GM12878 (cell line): ENCODE results near the gene MBD6.
"Not testable (repeated sequence)": the region's sequence is repeated elsewhere in the genome, so short reads cannot be mapped to it uniquely, and the experiment has no call there.

Experiments
- CEBPB ChIP-seq, 2 experiments: fragments of 150-350 bp in 1 of 2; IDR thresholded peaks; 2 replicates each; pipeline ENCODE4 v1.6.1; 2012 to 2014; ENCODE audit warnings: low read depth in 2 of 2, low read length in 2 of 2, borderline replicate concordance in 1 of 2, inconsistent platforms in 1 of 2
- EZH2 ChIP-seq: IDR thresholded peaks from 2 replicates; pipeline ENCODE4 v1.6.1; 2012; ENCODE audit warnings: low read depth, mild to moderate bottlenecking, control low read depth, inconsistent platforms, low read length, borderline replicate concordance; ENCODE audit not compliant: control insufficient read depth
- JUND ChIP-seq: IDR thresholded peaks from 2 replicates; pipeline ENCODE4 v1.6.1; 2012; ENCODE audit warnings: low read depth, mild to moderate bottlenecking, low read length, improper control_type of control experiment, moderate library complexity
- NBN ChIP-seq: fragments of 450-650 bp; IDR thresholded peaks from 2 replicates; pipeline ENCODE4 v1.6.1; 2016
- NFYB ChIP-seq: IDR thresholded peaks from 2 replicates; pipeline ENCODE4 v1.6.1; 2011; ENCODE audit warnings: low read depth, mild to moderate bottlenecking, low read length, improper control_type of control experiment, moderate library complexity; ENCODE audit not compliant: insufficient read depth
- PAX8 ChIP-seq: fragments of 450-650 bp; IDR thresholded peaks from 2 replicates; pipeline ENCODE4 v1.6.1; 2017; ENCODE audit warnings: mild to moderate bottlenecking, moderate library complexity
- SUZ12 ChIP-seq: fragments of 200-600 bp; sonication (generic); IDR thresholded peaks from one replicate; pipeline ENCODE4 v1.6.1; 2018; ENCODE audit warnings: antibody characterized with exemption, mild to moderate bottlenecking; ENCODE audit not compliant: unreplicated experiment
- YY1 ChIP-seq: IDR thresholded peaks from 2 replicates; pipeline ENCODE4 v1.6.1; 2011; ENCODE audit warnings: low read depth, mild to moderate bottlenecking, low read length
- ZSCAN29 ChIP-seq: fragments of 450-650 bp; IDR thresholded peaks from 2 replicates; pipeline ENCODE4 v1.6.1; 2017; ENCODE audit warnings: mild to moderate bottlenecking, moderate library complexity
- TF ChIP-seq, protein P1 (sequence below), 3 experiments: IDR thresholded peaks in 2 of 3; conservative IDR thresholded peaks in 1 of 3; 2 replicates each; pipeline ENCODE4 v1.5.1; 2011; ENCODE audit warnings: low read depth in 3 of 3, low read length in 3 of 3, mild to moderate bottlenecking in 3 of 3, control low read depth in 2 of 3, moderate library complexity in 2 of 3, inconsistent platforms in 1 of 3, mixed read lengths in 1 of 3; ENCODE audit not compliant: control insufficient read depth in 2 of 3, insufficient read depth in 1 of 3; ENCODE audit errors: extremely low read depth in 1 of 3
- TF ChIP-seq, protein P2 (sequence below): fragments of 450-650 bp; IDR thresholded peaks from 2 replicates; pipeline ENCODE4 v1.6.1; 2016; ENCODE audit warnings: mild to moderate bottlenecking, moderate library complexity, borderline replicate concordance
- TF ChIP-seq, protein P3 (sequence below): fragments of 450-650 bp; IDR thresholded peaks from 2 replicates; pipeline ENCODE4 v1.6.1; 2017; ENCODE audit warnings: mild to moderate bottlenecking, low read depth, inconsistent platforms; ENCODE audit not compliant: poor library complexity, severe bottlenecking

DNA sequence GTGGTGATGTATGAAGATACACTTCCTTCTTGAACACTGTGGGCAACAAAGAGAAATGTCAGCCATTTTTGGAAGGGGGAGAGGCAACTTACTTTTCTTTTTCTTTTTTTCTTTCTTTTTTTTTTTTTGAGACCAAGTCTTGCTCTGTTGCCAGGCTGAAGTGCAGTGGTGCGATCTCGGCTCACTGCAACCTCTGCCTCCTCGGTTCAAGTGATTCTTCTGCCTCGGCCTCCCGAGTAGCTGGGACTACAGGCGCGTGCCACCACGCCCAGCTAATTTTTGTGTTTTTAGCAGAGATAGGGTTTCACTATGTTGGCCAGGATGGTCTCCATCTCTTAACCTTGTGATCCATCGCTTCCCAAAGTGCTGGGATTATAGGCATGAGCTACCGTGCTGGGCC, 4.9 kb upstream of the MBD6 start:
- TF ChIP-seq, protein P1, sequence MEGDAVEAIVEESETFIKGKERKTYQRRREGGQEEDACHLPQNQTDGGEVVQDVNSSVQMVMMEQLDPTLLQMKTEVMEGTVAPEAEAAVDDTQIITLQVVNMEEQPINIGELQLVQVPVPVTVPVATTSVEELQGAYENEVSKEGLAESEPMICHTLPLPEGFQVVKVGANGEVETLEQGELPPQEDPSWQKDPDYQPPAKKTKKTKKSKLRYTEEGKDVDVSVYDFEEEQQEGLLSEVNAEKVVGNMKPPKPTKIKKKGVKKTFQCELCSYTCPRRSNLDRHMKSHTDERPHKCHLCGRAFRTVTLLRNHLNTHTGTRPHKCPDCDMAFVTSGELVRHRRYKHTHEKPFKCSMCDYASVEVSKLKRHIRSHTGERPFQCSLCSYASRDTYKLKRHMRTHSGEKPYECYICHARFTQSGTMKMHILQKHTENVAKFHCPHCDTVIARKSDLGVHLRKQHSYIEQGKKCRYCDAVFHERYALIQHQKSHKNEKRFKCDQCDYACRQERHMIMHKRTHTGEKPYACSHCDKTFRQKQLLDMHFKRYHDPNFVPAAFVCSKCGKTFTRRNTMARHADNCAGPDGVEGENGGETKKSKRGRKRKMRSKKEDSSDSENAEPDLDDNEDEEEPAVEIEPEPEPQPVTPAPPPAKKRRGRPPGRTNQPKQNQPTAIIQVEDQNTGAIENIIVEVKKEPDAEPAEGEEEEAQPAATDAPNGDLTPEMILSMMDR (IDR thresholded peaks at IDR 0.05 in 2 of 3, conservative IDR thresholded peaks at IDR 0.05 in 1 of 3; ENCODE audit: control insufficient read depth in 2 of 3, extremely low read depth in 1 of 3, insufficient read depth in 1 of 3, low read depth in 3 of 3, low read length in 3 of 3): not testable (repeated sequence)
- TF ChIP-seq CEBPB (IDR thresholded peaks at IDR 0.05; ENCODE audit: borderline replicate concordance in 1 of 2, low read depth in 2 of 2, low read length in 2 of 2); NFYB; YY1; PAX8; SUZ12; EZH2; ZSCAN29; JUND; NBN: not testable (repeated sequence)
- TF ChIP-seq, protein P2, sequence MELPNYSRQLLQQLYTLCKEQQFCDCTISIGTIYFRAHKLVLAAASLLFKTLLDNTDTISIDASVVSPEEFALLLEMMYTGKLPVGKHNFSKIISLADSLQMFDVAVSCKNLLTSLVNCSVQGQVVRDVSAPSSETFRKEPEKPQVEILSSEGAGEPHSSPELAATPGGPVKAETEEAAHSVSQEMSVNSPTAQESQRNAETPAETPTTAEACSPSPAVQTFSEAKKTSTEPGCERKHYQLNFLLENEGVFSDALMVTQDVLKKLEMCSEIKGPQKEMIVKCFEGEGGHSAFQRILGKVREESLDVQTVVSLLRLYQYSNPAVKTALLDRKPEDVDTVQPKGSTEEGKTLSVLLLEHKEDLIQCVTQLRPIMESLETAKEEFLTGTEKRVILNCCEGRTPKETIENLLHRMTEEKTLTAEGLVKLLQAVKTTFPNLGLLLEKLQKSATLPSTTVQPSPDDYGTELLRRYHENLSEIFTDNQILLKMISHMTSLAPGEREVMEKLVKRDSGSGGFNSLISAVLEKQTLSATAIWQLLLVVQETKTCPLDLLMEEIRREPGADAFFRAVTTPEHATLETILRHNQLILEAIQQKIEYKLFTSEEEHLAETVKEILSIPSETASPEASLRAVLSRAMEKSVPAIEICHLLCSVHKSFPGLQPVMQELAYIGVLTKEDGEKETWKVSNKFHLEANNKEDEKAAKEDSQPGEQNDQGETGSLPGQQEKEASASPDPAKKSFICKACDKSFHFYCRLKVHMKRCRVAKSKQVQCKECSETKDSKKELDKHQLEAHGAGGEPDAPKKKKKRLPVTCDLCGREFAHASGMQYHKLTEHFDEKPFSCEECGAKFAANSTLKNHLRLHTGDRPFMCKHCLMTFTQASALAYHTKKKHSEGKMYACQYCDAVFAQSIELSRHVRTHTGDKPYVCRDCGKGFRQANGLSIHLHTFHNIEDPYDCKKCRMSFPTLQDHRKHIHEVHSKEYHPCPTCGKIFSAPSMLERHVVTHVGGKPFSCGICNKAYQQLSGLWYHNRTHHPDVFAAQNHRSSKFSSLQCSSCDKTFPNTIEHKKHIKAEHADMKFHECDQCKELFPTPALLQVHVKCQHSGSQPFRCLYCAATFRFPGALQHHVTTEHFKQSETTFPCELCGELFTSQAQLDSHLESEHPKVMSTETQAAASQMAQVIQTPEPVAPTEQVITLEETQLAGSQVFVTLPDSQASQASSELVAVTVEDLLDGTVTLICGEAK: not testable (repeated sequence)
- TF ChIP-seq, protein P3, sequence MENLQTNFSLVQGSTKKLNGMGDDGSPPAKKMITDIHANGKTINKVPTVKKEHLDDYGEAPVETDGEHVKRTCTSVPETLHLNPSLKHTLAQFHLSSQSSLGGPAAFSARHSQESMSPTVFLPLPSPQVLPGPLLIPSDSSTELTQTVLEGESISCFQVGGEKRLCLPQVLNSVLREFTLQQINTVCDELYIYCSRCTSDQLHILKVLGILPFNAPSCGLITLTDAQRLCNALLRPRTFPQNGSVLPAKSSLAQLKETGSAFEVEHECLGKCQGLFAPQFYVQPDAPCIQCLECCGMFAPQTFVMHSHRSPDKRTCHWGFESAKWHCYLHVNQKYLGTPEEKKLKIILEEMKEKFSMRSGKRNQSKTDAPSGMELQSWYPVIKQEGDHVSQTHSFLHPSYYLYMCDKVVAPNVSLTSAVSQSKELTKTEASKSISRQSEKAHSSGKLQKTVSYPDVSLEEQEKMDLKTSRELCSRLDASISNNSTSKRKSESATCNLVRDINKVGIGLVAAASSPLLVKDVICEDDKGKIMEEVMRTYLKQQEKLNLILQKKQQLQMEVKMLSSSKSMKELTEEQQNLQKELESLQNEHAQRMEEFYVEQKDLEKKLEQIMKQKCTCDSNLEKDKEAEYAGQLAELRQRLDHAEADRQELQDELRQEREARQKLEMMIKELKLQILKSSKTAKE: not testable (repeated sequence)
